Measurements from ENCODE around the gene ROCK2. TPM values are rescaled to one million over a fixed set of nuclear protein-coding genes. Genes with fewer than 3 reads are reported as not detected.

ROCK2 gene
- total and polyA plus RNA-seq, 2 of the 8 experiments (the other 6 are each of a cell fraction or from before 2014, with no cell fraction given), result 2.7 to 29.0 TPM

DNA sequence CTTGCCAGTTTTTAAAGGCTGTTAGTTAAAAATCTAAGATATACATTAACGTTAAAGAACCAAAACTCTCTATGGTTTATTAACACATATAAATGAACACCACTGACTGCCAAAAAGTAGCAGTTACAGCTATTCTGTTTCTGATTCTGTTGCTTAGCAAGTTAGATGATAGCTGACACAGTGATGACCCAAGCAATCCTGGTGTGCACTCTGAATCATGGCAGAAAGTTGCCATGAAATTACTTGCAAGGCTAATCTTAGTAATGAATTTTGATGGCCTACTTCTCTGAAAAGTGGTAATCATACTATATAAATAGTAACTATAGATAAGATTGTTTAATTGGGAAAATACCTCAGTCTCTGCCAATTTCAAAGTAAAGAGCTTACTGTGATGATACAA lies 57.7 kb downstream of the ROCK2 start:
- no peak overlapping the region for H2AK5ac ChIP-seq (ENCODE audit: low read depth, low read length)
- H3K79me1 ChIP-seq (ENCODE audit: low read depth, low read length), result no peaks in the 10 kb centered on the region
- H4K91ac ChIP-seq (replicated peaks; ENCODE audit: insufficient read length, low read length), result no peak overlapping the region
- 92% methylated on average over 1 of the region's 1 CpG; no CpG with 5 or more reads in 1 of the 2 experiments for WGBS, 2 experiments (ENCODE audit: extremely low coverage in 1 of 2, insufficient coverage in 1 of 2, insufficient read length in 1 of 2, insufficient replicate concordance in 2 of 2, low coverage in 1 of 2, low lambda C conversion rate in 2 of 2, missing lambda C conversion rate in 1 of 2)
- peaks cover 0 to 41% of the 10 kb centered on the region in 2 experiments; a peak in 2 of 4 replicates for H3K79me2 ChIP-seq (ENCODE audit: control insufficient read depth in 1 of 2, insufficient read depth in 2 of 2, low read length in 2 of 2)
- H3K4me3 ChIP-seq (ENCODE audit: extremely low read depth in 1 of 4, insufficient read depth in 2 of 4, low read depth in 3 of 4, low read length in 4 of 4), result no peak overlapping the region
- peaks cover 0 to 2% of the 10 kb centered on the region in 2 experiments for H4K20me1 ChIP-seq (replicated peaks in 1 of 2; ENCODE audit: control insufficient read depth in 1 of 2, insufficient read depth in 2 of 2, low read length in 2 of 2)
- H3K27ac ChIP-seq (ENCODE audit: low read depth, low read length), result no peak overlapping the region
- H3K23ac ChIP-seq (ENCODE audit: insufficient read length), result no peak overlapping the region
- no peak overlapping the region for H4K5ac ChIP-seq (ENCODE audit: insufficient read length, low read depth, low read length)
- no peaks in the 10 kb centered on the region for H3K4me1 ChIP-seq (replicated peaks in 1 of 4; ENCODE audit: control insufficient read depth in 3 of 4, insufficient read depth in 4 of 4, low read length in 3 of 4)
- no peak for DNase-seq (ENCODE audit: low read depth in 1 of 2, low spot score in 2 of 2)
- H3K4me2 ChIP-seq (ENCODE audit: insufficient read depth in 1 of 2, low read depth in 2 of 2, low read length in 2 of 2), result no peak overlapping the region
- no peaks in the 10 kb centered on the region for H3K27me3 ChIP-seq (replicated peaks in 1 of 4; ENCODE audit: control insufficient read depth in 3 of 4, extremely low read depth in 1 of 4, insufficient read depth in 3 of 4, low read length in 3 of 4)
- no peak overlapping the region for H4K8ac ChIP-seq (ENCODE audit: extremely low read depth, insufficient read depth, low read length)
- no peak overlapping the region for H3K14ac ChIP-seq (ENCODE audit: insufficient read length)
- no peak overlapping the region for H2BK120ac ChIP-seq (replicated peaks; ENCODE audit: low read depth, low read length)
- no peak overlapping the region for H3K4ac ChIP-seq (replicated peaks; ENCODE audit: insufficient read length, low read depth, low read length)
- CTCF ChIA-PET (ENCODE audit: partially characterized antibody), result interaction anchor here (0.8 kb wide), 1 partner anchor 10 kb away, joined by 3 read pairs; no protein-coding TSS in a partner anchor
- H2BK20ac ChIP-seq (ENCODE audit: low read length), result no peak overlapping the region
- H3K9ac ChIP-seq (replicated peaks in 1 of 4; ENCODE audit: extremely low read depth in 1 of 4, low read depth in 3 of 4, low read length in 3 of 4), result no peak overlapping the region
- POLR2A ChIA-PET (ENCODE audit: partially characterized antibody), result interaction anchor here (0.6 kb wide), 1 partner anchor 13 kb away, joined by 3 read pairs; no protein-coding TSS in a partner anchor
- no peak overlapping the region for H3K18ac ChIP-seq (ENCODE audit: extremely low read depth, low read length)
- no peaks in the 10 kb centered on the region for H3K23me2 ChIP-seq (ENCODE audit: low read depth, low read length)
- no peak overlapping the region for H2BK12ac ChIP-seq (ENCODE audit: low read depth, low read length)
- H3K36me3 ChIP-seq (ENCODE audit: control insufficient read depth in 2 of 4, insufficient read depth in 4 of 4, low read length in 3 of 4), result peaks cover 0 to 10% (median 5%) of the 10 kb centered on the region in 4 experiments; a peak in 6 of 8 replicates
- no peak overlapping the region for H3K56ac ChIP-seq (replicated peaks; ENCODE audit: insufficient read length, low read depth, low read length)
- H2BK15ac ChIP-seq (ENCODE audit: low read length), result no peak overlapping the region
- H2AFZ ChIP-seq (ENCODE audit: low read length), result no peak overlapping the region
- H2BK5ac ChIP-seq (ENCODE audit: low read depth, low read length), result no peak overlapping the region
- peaks cover 3 to 7% of the 10 kb centered on the region in 2 experiments; a peak in 2 of 4 replicates for H3K9me3 ChIP-seq (ENCODE audit: insufficient read depth in 2 of 2, low read depth in 1 of 2, low read length in 1 of 2)
- no peak for FAIRE-seq
- TF ChIP-seq GTF2F1 (IDR thresholded peaks at IDR 0.05; ENCODE audit: borderline replicate concordance, low read depth, low read length) (no peak), CREB1 (IDR thresholded peaks at IDR 0.05) (no peak), JUND (IDR thresholded peaks at IDR 0.05; ENCODE audit: low read length) (no peak), RAD21 (IDR thresholded peaks at IDR 0.05 in 1 of 2, conservative IDR thresholded peaks at IDR 0.05 in 1 of 2; ENCODE audit: low read depth in 2 of 2, low read length in 2 of 2) (no peak), SIN3A (conservative IDR thresholded peaks at IDR 0.05 in 1 of 2, IDR thresholded peaks at IDR 0.05 in 1 of 2; ENCODE audit: low read depth in 1 of 2, low read length in 2 of 2) (no peak), TEAD4 (IDR thresholded peaks at IDR 0.05; ENCODE audit: low read depth, low read length) (no peak), EP300 (IDR thresholded peaks at IDR 0.05; ENCODE audit: borderline replicate concordance in 1 of 2, low read depth in 2 of 2, low read length in 2 of 2) (no peak), SIRT6 (IDR thresholded peaks at IDR 0.05; ENCODE audit: low read length) (no peak), ZNF274 (IDR thresholded peaks at IDR 0.05; ENCODE audit: borderline replicate concordance, extremely low read depth, low read length) (no peak)
- TF ChIP-seq, protein P1, sequence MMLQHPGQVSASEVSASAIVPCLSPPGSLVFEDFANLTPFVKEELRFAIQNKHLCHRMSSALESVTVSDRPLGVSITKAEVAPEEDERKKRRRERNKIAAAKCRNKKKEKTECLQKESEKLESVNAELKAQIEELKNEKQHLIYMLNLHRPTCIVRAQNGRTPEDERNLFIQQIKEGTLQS (IDR thresholded peaks at IDR 0.05; ENCODE audit: insufficient read depth, low read depth, low read length), result no peak
- TF ChIP-seq, protein P2, sequence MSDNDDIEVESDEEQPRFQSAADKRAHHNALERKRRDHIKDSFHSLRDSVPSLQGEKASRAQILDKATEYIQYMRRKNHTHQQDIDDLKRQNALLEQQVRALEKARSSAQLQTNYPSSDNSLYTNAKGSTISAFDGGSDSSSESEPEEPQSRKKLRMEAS (IDR thresholded peaks at IDR 0.05), result no peak

Data from H1 (cell line).